CD1c-positive myeloid dendritic cell (primary cell): ENCODE results near the gene NMRAL1.

Source experiments
- DNase-seq: peaks from one replicate; pipeline ENCODE4 v3.0.0-alpha.2; 2016; ENCODE audit errors: extremely low spot score

The NMRAL1 gene

DNA sequence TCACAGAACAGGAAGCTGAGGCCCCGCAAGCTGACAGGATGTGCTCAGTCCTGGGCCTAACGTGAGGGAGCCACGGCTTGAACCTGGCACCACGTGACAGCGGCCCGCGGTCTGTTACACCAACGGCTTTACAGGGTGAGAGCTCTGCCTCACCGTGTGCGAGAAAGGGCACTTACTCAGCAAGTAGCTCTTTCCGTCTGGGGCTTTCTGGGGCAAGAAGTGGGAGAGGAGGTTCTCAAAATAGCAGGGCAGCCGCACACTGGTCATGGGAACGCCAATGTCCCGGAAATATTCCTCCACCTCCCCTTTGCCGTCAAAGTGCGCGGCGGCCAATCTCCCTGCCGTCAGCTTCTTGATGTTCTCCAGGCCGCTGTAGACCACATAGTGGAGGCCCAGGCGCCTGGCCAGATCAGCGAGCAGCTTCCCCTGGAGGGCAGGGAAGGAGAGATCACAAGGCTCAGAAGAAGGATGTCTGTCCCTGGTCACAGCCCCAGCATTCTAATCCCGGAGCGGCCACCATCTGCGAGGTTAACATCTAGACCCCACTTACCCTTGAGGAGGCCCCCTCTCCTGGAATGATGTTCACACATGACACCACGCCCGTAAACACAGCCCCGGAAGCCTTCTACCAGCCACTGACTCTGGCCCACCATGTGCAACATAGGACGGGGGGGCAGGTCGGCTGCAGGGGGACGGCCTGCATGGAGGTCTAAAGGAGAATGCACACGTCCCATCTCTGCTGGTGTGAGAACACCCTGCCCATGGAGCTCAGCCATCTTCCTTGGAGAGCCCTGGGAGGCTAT is 8.2 kb downstream of the NMRAL1 start:
- peak; percentile 24 for DNase-seq

DNA sequence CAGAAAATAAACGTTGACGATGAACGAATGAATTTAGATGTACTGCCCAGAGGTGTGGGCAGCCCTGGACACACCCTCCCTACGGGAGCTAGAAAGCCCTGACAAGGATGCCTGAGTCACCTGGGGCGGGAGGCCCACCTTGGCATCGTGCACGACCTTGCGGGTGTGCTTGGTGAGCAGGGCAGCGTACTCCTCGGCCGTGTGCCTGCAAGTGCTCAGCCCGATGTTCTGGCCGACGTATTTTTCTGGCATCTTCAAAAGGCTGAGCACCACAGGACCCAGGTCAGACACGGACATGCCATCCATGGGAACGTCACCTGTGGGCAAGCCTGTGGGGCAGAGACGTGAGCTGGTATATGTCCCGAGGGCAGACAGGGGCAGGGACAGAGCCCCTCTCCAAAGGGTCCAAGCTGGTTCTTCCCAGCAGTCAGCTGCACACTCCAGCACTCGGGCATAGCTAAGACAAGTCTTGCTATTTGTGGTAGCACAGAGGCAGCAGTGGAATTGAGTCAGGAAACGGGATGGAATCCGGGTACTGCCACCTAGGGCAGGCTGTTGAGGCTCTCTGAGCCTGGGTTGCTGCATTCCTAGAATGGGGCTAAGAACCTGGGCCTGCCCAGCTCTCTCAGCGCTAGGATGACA is 10.8 kb downstream of the NMRAL1 start:
- DNase-seq: no peak

DNA sequence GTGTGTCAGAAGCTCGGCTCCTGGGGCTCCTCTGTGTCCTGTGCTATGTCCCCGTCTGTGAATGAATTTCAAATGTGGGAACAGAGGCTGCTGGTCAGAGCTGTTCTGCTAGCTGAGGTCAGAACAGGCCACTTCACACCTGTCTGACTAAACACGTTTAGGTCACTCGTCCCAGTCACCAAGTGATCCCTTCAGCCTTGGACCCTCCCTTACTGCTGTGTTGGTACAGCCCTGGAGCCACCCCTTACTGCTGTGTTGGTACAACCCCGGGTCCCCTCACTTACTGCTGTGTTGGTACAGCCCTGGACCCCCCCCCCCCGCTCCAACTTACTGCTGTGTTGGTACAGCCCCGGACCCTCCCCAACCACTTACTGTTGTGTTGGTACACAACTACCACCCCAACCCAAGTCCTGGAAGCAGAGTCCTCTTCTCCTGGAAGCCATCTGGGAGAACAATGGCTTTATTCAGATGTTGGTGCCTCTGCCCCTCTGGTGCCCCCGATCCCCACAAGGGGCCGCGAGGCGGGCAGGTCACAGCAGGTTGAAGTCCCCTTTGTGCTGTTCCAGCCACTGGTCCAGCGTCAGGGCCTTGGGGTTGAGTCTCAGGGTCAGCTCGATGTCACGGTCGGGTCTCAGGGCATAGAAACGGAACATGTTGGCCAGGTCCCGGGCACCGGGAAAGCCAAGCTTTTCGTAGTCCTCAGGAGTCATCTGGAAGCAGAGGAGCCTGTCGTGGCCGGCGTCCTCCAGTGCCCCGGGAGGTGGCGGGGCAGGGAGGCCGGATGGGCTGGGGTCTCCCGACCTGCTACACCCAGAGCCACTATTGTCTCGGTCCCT is 13.0 kb downstream of the NMRAL1 start:
- DNase-seq: no peak

DNA sequence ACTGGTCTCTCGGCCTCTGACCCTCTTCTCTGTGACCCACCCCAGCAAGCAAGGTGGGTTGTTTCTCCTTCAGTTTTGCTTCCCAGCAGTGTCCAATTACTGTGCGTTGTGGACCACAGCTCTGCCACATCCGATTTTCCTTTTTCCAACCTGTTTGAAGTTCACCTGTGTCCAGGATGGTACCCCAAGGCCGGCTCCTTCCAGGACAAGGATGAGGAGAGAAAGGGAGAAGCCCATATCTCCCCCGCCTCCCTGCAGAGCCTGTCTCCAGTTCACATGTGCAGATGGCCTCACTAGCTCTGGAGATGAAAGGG is 13.5 kb downstream of the NMRAL1 start:
- DNase-seq: no peak

DNA sequence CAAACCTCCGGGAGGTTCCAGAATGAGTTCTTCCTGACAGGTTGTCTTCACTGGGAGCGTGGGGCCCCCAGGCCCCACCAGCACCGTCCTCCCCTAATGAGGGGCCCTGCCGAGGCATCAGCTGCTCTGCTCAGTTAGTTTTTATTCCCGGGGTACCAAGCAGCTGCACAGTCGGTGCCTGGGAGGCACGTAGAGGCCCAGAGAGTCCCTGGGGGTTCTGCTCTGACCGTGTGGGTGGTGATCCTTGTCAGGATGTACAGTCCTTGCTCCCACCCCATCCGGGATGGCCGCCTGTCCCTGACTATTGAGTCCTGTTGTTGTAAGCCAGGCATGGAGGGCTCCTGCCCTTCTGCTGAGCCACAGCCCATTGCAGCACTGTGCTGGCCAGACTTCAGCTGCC is 18.5 kb downstream of the NMRAL1 start:
- DNase-seq: no peak

DNA sequence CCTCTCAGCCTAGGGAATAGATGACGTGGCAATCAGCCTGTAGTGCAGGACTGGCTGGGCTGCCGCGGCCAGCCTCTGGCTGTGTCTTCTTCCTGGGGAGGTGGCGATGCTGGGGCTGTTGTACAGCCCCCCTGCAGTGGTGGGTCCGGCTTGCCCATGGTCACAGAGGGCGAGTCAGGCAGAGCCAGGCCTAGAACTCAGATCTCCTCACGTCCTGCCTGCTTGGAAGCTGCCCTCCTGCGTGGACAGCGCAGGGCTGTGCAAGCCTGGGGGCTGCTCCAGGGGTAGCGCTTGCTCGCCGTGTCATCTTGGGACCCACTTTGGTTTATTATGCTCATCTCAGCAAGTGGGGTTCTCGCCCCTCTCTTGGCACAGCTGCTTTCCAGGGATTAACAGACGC is 19.3 kb downstream of the NMRAL1 start:
- DNase-seq: no peak

DNA sequence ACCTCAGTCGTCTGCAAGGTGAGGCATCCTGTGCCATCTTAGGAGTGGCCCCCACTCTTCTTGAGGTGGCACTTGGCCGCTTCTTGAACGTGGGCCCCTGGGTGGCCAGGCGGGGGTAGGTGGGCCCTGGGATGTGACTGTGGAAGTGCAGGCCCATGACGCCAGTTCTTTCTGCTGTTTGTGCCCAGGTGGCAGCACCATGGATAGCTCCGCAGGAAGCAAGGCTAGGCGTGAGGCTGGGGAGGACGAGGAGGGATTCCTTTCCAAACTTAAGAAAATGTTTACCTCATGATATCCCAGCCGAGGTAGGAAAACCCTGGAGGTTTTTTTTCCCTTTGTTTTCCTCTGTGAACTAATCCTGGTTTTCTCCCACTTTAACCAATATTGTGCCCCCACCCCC is 19.8 kb downstream of the NMRAL1 start:
- DNase-seq: no peak

DNA sequence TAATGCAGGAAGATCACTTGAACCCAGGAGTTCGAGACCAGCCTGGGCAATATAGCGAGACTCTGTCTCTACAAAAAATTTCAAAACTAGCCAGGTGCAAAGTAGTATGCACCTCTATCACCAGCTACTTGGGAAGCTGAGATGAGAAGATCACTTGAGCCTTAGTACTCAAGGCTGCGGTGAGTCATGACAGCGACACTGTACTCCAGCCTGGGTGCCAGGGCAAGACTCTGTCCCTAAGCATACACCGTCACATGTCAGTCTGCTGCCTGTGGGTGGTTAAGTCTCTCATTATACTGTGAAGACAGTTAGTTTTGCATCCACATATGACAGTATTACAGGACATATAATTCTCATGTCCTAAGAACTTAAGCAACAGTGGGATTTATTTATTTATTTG is 21.8 kb downstream of the NMRAL1 start:
- DNase-seq: no peak

DNA sequence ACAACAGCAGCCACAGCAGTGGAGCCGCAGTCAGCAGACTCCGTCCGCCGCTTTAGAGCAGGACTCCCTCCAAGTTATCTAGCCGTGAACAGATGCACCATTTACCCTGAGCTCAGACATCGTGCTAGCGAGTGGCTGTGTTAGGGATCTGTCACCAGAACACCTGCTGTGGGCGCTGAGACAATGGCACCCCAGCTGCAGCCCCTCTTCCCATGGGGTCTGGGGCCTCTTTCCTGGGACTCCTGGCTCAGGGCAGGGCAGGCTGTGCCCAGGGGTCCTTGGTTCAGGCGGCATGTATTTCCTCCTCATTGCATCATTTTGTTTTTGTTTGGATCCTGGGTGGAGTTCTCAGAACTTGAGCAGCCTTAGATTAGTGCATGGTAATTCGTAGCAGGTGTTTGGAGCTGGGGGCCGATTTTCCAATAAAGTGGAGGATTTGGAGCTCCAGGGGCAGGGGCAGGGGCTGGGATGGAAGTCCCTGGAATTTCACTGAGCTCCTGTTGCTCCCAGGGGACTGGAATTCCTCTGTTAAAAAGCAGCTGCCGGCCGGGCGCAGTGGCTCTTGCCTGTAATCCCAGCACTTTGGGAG is 23.4 kb downstream of the NMRAL1 start:
- DNase-seq: no peak

DNA sequence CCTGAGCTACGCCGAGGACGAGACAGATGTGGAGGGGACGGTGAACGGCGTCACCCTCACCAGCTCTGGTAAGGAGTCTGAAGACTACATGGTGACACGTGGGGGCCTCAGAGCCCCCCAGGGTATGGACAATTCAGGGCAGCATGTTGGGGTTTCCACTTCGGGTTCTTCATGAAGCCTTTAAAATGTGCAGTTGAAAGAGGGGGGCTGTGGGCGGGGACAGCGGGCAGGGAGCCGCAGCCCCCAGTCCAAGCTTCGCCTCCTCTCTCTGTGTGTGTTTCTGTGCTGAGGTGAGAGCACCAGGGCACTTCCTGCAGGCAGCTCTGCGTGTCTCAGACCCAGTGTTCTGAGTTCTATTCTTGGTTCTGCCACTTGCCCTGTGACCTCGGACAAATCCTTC is 24.0 kb downstream of the NMRAL1 start:
- no peak for DNase-seq

DNA sequence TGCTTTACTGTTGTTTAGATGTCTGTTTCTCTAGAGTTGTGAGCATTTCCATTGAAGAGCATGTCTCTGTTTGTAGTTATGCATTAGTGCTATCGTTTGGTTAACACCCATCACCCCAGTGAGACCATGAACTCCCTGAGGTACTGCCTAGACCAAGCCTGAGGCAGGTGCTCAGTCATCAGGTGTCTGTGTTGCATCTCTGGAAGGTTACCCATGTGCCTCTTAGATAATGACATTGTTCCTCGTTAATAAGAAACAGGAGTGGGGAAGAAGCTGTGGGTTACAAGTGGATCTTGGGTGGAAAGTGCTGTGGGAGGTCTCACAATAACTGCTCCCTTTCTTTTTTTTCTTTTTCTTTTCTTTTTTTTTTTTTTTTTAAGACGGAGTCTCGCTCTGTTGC is 30.4 kb downstream of the NMRAL1 start:
- DNase-seq: no peak

DNA sequence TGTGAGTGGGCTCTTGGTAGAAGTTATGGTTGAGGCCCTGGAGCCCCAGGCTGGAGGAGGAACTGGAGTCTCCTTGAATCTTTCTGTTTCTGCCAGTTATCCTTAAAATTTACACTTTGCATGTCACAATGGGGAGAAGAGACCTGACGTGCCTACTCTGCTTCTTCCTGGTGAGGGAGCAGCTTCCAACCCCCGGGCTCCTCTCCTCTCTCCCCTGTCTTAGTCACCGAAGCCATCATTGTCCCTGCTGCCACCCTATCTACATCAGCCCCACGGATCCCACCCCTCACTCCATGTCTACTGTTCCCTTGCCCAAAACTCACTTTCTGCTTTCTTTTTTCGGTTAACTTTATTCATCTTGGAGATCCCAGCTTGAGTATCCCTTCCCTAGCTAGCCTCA is 31.2 kb downstream of the NMRAL1 start:
- DNase-seq: no peak

DNA sequence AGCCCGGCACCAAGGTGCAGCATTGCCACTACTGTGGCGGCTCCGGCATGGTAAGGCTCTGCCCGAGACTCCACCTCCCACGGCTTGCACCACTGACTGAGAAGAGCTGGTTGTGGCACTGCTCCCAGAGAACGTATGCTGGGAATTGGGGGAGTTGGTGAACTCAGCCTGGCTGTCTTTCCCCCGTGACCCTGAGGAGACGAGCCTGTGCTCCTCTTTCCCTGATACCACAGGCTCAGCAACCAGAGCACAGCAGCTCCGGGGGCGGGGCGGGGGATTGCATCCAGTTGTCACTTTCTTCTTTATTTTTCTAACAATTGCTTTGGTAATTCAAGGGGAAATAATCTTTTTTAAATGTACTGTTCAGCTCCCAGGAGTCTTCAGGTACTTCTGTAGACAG is 32.1 kb downstream of the NMRAL1 start:
- no peak for DNase-seq

DNA sequence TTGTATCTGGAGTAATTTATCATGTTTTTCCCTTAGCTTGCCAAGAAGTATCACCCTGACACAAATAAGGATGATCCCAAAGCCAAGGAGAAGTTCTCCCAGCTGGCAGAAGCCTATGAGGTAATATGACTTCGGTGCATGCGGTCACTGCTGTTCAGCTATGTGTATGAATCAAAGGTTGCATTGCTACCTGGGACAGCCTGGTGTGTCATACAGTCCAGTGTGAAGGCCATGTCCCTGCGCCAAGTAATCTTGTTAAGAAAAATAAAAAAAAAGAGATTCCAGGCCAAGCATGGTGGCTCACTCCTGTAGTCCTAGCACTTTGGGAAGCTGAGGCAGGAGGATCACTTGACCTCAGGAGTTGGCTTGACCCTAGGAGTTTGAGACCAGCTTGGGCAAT is 37.1 kb downstream of the NMRAL1 start:
- DNase-seq: no peak

DNA sequence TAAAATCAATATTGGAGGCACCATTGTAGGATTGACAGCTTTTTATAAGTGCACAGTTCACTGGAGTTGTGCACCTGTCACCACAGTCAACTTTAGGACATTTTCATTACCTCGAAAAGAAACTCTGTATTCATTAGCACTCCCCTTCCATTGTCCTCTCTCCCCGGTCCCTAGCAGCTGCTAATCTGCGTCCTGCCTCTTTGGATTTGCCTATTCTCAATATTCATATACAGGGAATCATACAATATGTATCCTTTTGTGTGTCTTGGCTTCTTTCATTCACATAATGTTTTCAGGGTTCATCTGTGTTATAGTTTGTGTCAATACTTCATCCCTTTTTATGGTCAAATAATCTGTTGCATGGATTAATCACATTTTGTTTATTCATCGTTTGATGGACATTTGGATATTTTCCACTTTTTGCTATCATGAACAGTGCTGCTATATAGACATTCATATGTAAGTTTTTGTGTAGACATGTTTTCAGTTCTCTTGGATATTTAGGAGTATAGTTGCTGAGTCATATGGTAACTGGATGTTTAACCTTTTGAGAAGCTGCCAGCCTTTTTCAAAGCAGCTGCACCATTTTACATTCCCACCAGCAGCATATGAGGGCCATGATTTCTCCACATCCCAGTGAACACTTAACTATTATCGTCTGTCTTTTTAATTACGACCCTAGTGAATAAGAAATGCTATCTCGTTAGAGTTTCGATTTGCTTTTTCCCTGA is 38.9 kb downstream of the NMRAL1 start:
- no peak for DNase-seq

DNA sequence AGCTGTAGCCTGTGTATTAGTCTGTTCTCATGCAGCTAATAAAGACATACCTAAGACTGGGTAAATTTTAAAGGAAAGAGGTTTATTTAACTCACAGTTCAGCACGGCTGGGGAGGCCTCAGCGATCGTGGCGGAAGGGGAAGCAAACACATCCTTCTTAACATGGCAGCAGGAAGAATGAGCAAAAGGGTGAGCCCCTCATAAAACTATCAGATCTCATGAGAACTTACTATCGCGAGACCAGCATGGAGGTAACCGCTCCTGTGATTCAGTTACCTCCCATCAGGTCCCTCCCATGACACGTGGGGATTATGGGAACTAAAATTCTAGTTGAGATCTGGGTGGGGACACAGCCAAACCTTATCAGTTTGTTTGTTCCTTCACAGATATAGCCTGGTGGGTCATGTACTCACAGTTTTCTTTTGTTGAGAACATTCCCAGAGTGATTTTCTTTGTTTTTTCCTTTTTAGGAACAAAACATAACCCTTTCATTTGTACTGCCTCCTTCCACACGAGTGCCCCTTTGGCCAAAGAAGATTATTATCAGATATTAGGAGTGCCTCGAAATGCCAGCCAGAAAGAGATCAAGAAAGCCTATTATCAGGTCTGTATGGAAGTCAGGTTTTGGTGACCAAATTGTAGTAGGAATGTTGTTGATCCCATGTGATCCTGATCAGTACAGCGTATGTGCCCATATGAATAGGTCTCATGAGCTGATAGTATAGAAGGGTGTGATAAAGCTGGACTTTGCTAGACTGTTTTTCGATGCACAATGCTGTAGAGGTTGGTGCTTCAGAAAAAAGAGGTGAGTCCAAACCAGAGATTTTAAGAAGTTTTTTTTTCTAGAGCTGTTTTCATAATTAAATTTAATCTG is 40.3 kb downstream of the NMRAL1 start:
- DNase-seq: no peak

DNA sequence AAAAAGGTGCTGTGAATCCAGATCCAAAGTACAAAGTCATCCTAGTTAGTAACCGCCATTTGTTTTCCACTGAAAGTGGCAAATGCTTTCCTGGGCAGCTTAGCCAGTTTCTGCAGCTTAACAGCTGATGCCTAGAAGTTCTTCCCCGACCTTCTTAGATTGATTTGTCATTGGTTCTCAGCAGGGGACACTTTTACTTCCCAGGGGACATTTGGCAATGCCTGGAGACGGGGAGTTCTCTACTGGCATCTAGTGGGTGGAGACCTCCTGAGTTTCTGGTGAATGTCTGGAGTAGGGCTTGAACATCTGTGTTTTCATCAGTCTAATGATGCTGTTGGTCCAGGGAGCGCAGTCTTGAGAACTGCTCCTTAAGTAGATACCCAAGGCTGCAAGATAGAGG is 41.2 kb downstream of the NMRAL1 start:
- DNase-seq: no peak

DNA sequence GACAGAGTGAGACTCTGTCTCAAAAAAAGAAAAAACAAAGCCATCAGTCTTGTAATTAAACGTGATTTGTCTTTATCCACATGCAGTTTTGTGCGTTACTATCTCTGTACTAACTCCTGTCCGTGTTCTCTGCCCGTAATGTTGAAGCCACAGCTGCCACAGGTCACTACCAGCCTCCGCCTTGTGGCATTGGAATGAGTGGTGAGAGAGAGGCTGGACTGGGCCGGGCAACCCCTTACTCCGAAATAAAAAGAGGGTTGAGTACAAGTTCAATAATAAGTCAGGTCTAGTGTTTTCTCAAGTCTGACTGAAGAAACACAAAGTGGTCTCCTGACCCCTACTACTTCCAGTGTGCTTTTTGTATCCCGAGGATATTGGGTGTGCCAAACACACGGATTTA is 43.4 kb downstream of the NMRAL1 start:
- no peak for DNase-seq

DNA sequence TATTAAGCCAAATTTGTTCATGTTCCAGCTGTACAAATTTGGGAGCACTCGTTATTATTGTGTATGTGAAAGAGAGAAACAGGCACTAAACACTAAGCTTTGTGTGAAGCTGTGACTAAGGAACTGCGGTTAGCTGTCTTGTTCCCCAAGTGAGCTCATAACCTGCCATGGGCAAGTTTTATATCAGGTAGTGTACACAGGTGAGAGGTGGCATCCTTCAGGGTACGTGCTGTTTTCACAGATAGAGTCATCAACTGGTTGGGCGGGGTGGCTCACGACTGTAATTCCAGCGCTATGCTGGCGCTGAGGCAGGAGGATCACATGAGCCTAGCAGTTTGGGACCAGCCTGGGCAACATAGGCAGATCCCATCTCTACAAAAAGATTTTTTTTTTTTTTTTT is 45.9 kb downstream of the NMRAL1 start:
- no peak for DNase-seq

DNA sequence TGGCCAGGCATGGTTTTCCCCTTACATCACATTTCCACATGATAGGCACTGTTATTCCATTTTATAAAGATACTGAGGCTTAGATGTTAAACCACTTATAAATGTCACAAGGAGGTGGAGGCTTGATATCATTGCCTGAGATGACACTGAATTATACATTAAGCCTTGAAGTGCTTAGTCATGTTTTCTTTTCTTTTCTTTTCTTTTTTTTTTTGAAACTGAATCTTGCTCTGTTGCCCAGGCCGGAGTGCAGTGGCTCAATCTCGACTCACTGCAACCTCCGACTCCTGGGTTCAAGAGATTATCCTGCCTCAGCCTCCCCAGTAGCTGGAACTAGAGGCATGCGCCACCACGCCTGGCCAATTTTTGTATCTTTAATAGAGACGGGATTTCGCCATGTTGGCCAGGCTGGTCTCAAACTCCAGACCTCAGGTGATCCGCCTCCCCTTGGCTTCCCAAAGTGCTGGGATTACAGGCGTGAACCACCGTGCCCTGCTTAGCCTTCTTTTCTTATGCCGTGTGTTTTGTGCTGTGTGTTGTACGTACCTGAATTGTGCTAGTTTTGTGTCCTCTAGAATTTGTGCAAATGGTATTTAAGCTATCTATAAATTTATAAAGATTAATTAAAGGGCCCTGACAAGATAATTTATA is 47.6 kb downstream of the NMRAL1 start:
- DNase-seq: no peak
